ENCODE measurements around the gene CPM.
"Not testable (repeated sequence)": the region's sequence is repeated elsewhere in the genome, so short reads cannot be mapped to it uniquely, and the experiment has no call there.

The CPM gene

GRCh38 chr12:68823696-68824095 is 109.3 kb downstream of the CPM start:
- DNase-seq = no peak

DNA sequence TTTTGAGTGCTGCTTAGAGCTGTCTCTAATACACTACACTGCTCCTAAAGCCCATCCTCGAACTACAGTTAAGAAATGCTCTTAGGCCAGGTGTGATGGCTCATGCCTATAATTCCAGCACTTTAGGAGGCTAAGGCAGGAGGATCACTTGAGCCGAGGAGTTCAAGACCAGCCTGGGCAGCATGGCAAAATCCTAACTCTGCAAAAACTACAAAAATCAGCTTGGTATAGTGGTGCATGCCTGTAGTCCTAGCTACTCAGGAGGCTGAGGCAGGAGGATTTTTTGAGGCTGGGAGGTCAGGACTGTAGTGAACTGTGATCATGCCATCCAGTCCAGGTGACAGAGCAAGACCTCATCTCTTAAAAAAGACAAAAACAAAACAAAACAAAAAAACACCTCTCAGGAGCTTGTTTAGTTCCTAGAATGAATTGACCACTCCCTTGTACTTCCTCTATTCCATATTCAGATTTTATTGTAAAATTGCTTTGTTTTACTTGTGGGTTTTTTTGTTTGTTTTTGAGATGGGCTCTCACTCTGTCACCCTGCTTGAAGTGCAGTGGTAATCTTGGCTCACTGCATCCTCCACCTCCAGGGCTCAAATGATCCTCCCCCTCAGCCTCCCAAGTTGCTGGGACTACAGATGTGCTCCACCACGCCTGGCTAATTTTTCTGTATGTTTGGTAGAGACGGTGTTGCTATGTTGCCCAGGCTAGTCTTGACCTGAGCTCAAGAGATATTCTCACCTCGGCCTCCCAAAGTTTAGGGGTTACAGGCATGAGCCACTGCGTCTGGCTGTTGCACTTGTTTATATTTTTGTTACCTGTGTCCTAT is 111.4 kb downstream of the CPM start:
- DNase-seq = no peak

DNA sequence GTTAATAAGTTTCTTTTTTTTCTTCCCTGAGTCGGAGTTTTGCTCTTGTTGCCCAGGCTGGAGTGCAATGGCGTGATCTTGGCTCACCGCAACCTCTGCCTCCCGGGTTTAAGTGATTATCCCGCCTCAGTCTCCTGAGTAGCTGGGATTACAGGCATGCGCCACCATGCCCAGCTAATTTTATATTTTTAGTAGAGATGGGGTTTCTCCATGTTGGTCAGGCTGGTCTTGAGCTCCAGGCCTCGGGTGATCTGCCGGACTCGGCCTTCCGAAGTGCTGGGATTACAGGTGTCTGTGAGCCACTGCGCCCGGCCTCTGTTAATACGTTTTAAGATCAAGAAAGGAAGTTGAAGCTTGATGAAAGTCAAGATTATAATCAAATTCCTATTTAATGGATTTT is 113.5 kb downstream of the CPM start:
- not testable (repeated sequence) for DNase-seq

DNA sequence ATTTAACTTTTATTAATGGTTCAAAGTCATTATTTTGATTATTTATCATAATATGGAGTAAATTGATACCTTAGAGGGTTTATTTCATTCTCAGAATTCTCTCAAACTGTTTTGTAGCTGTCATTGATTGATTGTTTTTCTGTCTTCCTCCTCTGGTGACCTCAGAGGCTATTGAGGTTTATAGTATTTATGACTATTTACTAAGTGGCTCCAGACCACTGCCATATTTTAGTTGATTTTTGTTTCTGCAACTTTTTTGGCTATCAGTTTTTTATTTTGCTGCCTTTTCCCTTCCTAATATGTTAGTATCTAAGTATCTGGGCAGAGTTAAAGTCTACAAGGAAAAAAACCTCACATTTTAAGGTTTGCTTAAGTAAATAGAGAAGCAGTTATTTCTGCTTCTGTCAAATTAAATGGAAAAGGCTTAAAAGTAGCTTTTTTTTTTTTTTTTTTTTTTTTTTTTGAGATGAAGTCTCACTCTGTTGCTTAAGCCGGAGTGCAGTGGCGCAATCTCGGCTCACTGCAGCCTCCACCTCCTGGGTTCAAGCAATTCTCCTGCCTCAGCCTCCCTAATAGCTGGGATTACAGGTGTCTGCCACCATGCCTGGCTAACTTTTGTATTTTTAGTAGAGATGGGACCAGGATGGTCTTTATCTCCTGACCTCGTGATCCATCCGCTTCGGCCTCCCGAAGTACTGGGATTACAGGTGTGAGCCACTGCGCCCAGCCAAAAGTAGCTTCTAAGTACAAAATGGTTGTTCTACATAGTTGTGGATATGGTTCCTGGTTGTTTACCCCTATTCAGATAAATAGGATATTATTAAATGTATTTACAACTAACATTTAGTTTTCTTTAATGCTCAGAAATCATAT is 116.8 kb downstream of the CPM start:
- DNase-seq = no peak

DNA sequence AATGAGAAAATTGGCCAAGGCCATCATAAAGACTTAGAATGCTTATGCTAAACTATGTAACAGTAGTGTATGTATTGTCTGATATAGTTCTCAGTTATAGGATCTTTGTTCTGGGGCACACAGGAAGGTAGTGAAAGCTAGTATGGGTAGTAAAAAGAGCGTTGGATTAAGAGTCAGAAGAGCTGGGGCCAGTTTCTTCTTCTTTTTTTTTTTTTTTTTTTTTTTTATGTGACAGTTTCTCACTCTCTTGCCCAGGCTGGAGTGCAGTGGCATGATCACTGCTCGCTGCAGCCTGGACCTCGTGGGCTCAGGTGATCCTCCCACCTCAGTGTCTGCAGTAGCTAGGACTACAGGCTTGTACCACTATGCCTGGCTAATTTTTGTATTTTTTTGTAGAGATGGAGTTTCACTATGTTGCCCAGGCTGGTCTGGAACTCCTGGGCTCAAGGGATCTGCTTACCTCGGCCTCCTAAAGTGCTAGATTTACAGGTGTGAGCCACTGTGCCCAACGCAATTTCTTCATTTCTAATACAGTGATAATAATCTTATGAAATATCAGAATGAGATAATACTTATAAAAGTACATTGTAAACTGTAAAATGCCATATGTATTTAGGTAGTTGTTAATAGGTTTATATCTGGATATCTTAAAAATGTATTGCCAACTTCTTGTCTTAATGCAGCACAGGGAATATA is 117.6 kb downstream of the CPM start:
- DNase-seq = no peak

DNA sequence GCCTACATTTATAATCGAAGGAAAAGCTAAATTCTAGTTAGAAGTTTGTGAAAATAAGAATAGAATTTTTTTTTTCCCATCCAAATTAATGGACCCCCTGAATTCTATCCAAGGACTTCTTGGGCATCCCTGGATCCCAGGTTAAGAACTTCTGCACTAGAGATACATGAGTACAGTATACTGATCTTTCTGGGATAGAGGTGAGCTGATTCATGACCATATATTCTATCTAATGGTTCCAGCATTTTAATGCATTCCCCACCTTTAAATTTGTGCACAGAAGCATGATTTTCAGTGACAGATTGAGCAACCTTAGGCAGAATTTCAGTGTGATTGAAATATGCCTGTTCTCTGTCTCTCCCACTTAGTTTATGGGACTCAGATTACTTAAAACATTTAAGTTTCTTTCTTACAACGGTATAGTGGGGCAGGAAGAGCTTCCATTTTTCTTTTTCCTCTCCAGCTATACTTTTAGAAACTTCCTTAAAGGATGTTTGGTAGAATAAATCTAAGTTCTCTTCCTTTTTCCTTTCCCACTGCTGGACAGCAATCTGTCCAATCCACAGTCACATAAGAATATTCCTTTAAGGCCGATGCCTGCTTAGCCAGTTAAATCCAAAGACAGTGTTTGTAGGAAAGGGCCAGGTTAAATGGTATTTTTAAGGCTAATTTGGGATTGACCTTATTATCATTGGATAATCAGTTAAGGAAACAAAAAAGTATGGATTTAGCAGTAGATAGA is 118.3 kb downstream of the CPM start:
- no peak for DNase-seq

DNA sequence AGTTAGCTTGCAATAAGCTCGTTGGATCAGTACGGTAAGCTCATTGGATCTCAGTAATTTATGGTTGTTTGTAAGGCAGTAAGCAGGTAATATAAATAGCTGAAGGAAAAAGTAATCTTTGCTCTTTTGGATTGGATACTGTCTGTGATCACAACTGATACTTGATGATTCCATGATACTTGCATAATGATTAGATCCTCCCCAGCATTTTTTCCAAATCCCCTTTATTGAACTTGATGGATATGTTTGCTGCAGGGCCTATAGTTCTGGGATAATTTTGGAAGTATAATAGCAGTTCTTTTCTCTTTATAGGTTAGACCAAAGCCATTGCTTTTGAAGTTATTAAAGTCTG is 119.8 kb downstream of the CPM start:
- DNase-seq = no peak

DNA sequence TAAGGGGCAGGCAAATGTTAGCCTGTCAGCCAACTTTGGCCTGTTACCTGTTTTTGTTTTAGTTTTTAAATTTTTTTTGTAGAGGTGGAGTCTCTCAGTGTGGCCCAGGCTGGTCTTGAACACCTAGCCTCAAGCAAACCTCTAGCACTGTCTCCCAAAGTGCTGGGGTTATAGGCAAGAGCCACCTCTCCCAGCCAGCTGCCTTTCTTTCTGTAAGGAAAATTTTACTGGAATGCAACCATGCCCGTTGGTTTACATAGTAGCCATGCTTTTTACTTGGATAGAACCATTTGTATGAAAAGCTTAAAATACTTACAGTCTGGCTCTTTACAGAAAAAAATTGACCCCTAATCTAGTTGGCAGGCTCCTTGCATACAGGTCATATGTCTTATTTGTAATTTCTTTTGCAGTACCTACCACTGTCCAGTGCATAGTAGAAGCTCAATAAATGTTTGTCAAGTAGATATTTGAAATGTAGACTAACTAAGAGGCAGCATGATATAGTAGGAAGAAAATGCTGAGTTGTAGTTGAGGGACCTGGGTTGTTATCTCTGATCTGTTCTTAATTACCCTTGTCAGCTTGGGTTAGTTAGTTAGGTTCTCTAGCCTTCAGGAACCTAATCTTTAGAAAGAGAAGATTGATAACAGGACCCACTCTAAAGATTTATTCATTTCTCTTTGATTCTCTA is 120.3 kb downstream of the CPM start:
- DNase-seq = no peak

GRCh38 chr12:68811573-68811972 is 121.4 kb downstream of the CPM start:
- not testable (repeated sequence) for DNase-seq

DNA sequence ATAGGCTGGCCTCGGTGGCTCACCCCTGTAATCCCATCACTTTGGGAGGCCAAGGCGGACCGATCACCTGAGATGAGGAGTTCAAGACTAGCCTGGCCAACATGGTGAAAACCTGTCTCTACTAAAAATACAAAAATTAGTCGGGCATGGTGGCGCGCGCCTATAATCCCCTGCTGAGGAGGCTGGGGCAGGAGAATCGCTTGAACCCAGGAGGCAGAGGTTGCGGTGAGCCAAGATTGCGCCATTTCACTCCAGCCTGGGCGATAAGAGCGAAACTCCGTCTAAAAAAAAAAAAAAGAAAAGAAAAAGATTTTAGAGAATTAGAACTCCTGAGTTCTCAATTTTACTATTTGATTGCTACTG is 123.0 kb downstream of the CPM start:
- not testable (repeated sequence) for DNase-seq

- DNase-seq = no peak
Measured at GRCh38 chr12:68809190-68810026, 123.6 kb downstream of the CPM start.

DNA sequence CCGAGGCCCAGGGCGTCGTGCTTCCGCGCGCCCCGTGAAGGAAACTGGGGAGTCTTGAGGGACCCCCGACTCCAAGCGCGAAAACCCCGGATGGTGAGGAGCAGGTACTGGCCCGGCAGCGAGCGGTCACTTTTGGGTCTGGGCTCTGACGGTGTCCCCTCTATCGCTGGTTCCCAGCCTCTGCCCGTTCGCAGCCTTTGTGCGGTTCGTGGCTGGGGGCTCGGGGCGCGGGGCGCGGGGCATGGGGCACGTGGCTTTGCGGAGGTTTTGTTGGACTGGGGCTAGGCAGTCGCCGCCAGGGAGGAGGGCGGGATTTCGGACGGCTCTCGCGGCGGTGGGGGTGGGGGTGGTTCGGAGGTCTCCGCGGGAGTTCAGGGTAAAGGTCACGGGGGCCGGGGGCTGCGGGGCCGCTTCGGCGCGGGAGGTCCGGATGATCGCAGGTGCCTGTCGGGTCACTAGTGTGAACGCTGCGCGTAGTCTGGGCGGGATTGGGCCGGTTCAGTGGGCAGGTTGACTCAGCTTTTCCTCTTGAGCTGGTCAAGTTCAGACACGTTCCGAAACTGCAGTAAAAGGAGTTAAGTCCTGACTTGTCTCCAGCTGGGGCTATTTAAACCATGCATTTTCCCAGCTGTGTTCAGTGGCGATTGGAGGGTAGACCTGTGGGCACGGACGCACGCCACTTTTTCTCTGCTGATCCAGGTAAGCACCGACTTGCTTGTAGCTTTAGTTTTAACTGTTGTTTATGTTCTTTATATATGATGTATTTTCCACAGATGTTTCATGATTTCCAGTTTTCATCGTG is 124.4 kb downstream of the CPM start:
- peak; percentile 53 for DNase-seq

- peak; percentile 98 for DNase-seq
Measured at GRCh38 chr12:68807576-68808387, 125.2 kb downstream of the CPM start, which contains the start of gene MDM2. TSS of gene MDM2 (plus strand) at chr12:68808177. CDS start at chr12:68808478, 301 bp downstream.

- not testable (repeated sequence) for DNase-seq
Measured at GRCh38 chr12:68807274-68807575, 125.7 kb downstream of the CPM start.

GRCh38 chr12:68806488-68807237 is 126.3 kb downstream of the CPM start:
- DNase-seq = no peak

GRCh38 chr12:68805592-68806120 is 127.3 kb downstream of the CPM start:
- no peak for DNase-seq

DNA sequence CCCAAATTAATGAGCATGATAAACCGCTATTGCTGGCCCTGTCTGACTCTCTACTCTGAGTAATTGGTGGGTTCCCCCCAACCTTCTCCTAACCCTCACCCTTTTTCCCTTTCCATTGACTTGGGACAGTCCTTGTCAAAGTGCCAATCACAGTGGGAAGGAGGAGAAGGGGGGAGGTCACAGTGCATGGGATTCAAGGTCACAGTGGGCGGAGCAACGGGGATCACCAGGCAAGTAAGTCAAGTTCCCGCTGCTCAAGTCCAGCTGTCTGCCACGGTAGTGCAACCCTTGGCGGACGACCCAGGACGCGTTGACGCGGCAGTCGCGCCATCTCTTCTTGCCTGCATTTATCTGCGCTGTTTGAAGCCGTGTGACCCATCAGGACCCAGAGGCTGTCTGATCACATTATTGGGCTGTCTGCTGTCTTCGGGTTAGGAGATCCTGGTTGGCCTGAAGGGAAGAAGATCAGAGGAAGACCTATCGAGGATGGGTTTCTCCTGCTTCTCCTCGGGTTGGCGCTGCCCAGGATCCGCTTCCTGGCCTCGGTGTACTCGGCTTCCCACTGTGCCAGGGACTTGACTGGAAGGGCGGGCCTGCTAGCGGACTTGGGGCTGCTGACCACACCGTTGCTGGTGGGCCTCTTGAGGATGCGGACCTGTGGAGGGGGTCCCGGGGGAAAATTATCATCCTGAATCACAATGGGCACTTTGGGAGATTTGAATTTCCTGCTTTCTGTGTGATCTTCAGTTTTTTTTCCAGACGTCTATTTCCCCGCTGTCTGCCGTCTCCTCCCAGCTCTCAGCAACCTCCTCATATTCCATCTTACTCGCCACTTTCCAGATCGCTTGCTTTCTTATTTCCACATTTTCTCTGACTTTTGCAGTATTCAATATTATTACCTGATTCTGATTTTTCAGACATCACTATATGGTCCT is 128.0 kb downstream of the CPM start:
- DNase-seq = no peak

Measured in CD4-positive, alpha-beta T cell treated with Interleukin-21 for 1 hour (primary cell).